Panc1 (cell line): ENCODE measurements around the gene CNTN3.

Source experiments
- POLR2AphosphoS5 ChIP-seq: IDR thresholded peaks from 2 replicates; pipeline ENCODE4 v1.6.1; 2012; ENCODE audit warnings: mild to moderate bottlenecking, low read depth, low read length, moderate library complexity
- REST ChIP-seq, 2 experiments: IDR thresholded peaks; 2 replicates each; pipeline ENCODE4 v1.6.1; 2011 to 2012; ENCODE audit warnings: low read depth in 2 of 2, control low read depth in 1 of 2, low read length in 1 of 2, mild to moderate bottlenecking in 1 of 2, moderate library complexity in 1 of 2; ENCODE audit not compliant: insufficient read depth in 1 of 2
- SIN3A ChIP-seq: IDR thresholded peaks from 2 replicates; pipeline ENCODE4 v1.6.1; 2012; ENCODE audit warnings: low read depth, mild to moderate bottlenecking, low read length, moderate library complexity, borderline replicate concordance; ENCODE audit not compliant: insufficient read depth
- TCF7L2 ChIP-seq: IDR thresholded peaks from 2 replicates; pipeline ENCODE4 v1.6.1; 2011; ENCODE audit warnings: mild to moderate bottlenecking, low read depth, low read length, inconsistent platforms
- TF ChIP-seq, protein P1 (sequence below): fragments of 450-650 bp; IDR thresholded peaks from 2 replicates; pipeline ENCODE4 v1.5.1; 2017; ENCODE audit warnings: mild to moderate bottlenecking

GRCh38 chr3:74624301-74624700 lies 9.8 kb upstream of the CNTN3 start:
- TF ChIP-seq, protein P1, sequence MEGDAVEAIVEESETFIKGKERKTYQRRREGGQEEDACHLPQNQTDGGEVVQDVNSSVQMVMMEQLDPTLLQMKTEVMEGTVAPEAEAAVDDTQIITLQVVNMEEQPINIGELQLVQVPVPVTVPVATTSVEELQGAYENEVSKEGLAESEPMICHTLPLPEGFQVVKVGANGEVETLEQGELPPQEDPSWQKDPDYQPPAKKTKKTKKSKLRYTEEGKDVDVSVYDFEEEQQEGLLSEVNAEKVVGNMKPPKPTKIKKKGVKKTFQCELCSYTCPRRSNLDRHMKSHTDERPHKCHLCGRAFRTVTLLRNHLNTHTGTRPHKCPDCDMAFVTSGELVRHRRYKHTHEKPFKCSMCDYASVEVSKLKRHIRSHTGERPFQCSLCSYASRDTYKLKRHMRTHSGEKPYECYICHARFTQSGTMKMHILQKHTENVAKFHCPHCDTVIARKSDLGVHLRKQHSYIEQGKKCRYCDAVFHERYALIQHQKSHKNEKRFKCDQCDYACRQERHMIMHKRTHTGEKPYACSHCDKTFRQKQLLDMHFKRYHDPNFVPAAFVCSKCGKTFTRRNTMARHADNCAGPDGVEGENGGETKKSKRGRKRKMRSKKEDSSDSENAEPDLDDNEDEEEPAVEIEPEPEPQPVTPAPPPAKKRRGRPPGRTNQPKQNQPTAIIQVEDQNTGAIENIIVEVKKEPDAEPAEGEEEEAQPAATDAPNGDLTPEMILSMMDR = no peak
- TF ChIP-seq POLR2AphosphoS5 (no peak), TCF7L2 (no peak), REST (IDR thresholded peaks at IDR 0.05; ENCODE audit: insufficient read depth in 1 of 2, low read depth in 2 of 2, low read length in 1 of 2) (no peak), SIN3A (no peak)
